Measurements from ENCODE around the gene IRF2BPL.
"Not testable (repeated sequence)": the region's sequence is repeated elsewhere in the genome, so short reads cannot be mapped to it uniquely, and the experiment has no call there.

The IRF2BPL gene

DNA sequence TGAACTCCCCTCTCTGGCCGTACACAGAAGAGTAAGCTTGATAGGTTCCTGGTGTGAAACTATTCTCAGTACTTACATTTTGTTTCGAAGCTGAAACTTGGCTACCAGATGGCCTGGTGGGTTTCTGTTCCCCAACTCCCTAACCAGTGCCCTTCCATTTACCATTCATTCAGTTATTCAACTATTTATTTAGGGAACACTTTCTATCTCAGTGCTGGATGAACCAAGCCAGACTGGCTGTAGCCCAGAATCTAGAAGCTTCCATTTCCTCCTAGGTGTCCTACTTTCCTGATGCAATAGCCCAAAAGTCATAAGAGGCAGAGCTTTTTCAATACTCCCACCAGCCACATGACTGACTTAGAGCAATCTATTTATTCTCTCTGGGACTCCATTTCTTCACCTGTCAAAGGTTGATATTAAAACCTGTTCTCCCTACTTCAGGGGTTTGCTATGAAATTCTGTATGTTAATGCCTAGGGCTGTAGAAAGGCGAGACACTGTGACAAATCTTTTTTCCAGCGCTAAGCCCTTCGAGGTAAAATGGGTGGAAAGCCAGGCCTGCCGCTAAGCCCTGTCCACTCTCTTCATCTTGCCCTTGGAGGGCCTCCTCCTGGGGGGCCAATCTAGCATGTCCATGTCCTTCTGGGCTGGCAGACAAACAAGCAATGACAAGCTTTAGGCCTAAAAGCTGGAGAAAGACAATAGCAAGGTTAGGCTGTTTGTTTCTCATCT, 8.1 kb upstream of the IRF2BPL start:
- in situ Hi-C loops (cut with MboI; ENCODE audit: low sequenced_read_pairs): no loop called here

DNA sequence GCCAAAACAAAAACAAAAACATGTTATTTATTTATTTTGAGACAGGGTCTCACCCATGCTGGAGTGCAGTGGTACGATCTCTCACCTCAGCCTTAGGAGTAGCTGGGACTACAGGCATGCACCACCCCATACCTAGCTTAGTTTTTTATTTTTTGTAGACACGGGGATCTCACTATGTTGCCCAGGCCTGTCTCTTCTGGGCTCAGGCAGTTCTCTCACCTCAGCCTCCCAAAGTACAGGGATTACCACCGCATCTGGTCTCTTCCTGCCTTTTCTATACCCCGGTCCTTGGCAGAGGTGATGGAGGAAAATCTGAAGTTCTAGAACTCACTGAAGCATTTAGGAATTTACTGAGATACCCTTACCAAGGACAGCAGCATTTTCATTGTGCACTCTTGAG, 6.8 kb upstream of the IRF2BPL start:
- in situ Hi-C loops (cut with MboI; ENCODE audit: low sequenced_read_pairs): no loop called here

DNA sequence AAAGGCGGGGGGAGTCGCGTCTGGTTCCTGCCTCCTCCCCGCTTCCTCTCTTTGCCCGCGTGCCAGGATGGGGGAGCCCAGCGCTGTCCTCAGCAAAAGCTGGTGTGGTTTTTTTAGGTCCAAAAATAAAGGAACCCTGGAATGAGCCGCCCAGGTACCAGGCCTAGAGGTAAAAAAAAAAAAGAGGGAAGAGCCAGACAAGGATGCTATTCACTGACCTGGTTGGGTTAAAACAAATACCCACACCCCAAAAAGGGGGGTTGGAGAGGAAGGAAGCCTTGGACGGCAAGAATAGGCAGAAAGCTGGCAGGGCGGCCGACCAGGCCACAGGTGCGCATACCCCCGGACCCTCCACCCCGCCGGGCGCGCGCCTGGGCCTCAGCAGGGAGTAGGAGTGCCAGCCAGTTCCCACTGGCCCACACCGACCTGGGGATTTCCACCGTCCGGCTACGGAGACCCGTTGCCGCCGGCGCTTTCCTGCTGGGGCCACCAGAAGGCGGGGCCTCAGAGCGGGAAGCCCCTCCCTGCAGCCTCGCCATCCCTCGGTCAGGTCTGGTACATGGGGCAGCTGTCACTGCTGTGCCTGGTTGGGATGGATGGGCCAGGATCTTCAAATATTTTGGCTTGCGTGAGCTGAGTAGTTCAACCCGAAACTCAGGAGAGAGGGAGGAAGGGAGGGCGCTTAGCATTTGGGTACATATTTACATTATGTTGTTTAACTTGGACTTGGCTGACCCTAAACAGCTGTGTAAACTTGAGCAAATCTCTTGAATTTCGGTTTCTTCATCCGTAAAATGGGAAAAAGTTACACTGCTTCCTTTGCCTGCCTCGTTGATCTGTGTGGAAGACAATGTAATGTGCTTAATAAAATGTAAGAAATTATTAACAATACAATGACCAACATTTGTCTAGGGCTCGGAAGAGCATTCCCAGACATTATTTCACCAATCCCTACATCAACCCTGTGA, 5.4 kb upstream of the IRF2BPL start:
- in situ Hi-C loops (cut with MboI; ENCODE audit: low sequenced_read_pairs): no loop called here

DNA sequence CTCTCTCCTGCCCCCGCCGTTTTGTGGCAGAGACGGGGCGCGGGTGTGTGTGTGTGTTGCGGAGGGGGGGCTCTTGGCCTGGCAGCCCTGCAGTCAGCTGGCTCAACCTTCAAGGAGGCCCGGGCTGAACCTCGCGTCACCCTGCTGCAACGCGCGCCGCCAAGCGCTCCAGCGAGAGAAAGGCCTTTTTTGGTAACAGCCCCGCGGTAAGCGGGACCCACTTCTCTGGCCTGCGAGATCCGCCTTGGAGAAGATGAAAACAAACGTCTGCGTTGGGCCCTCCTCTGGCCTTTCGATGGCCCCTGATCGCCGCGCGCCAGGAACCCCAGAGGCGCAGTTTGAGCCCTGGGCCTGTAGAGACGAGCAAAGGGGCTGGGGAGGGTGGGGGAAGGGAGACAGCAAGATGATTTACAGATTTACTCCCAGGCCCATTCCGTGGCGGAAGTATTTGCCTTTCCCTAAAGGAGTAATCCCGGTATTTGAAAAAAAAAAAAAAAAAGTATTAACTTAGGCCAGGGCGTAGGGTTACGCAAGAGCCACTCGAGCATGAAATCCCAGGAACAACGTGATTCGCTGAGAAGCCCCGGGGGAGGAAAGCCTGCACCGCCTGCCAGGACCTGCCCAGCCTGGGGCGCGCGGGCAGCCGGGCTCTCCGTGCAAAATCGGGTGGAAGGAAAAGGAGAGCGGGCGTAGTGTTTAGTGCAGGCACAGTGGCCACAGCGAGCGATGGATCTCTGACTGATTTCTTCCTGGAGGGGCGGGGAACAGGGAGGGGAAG, 4.5 kb upstream of the IRF2BPL start:
- in situ Hi-C loops (cut with MboI; ENCODE audit: low sequenced_read_pairs): no loop called here

DNA sequence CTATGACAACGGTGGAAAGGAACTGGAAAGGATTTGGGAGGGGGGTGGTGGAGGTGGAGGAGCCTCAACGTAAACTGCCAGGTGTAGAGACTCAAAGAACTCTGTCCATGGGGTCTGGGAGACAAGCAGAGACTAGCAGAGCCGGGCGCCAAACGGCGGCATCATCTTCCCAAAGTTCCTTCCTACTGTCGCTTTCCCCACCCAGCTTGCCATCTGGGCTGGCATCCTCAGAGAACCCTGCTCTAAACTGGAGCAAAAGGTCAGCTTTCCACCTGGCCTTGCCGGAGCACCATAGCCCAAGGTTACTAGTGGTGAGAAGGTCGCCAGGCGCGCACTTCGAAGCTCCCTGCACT, 4.0 kb upstream of the IRF2BPL start:
- in situ Hi-C loops (cut with MboI; ENCODE audit: low sequenced_read_pairs): no loop called here

DNA sequence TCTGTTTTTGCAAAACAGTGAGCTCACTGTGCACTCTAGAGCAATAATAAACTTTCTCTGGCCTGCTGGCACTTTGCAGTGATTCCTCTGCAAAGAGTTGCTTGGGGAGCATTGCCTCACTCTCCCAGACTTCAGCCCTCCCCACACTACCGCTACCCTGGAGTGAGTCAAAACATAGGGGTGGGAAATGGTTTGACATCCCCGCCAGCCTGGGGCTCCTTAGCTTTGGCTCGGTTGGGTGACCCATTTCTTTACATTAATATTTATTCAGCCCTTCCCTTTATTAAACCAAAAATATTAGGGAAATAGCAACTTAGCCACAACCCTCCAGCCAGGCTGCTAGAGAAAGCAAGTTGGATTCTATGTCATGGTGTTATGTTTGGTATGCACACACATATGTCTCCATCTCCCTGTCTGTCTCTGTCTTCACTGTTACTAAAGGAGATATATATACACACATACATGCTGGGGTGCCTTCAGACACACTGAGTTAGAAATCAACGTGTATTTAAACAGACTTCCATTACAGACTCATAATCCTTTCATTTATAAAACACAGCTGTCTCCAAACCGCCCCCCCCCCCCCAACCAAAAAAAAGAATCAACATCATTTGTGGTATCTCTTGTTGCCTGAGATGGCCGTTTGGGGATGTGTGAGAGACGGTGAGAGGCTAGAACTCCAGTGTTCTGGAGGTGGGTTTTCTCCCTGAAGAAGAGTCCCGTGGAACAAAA, 3.4 kb upstream of the IRF2BPL start:
- in situ Hi-C loops (cut with MboI; ENCODE audit: low sequenced_read_pairs): no loop called here

DNA sequence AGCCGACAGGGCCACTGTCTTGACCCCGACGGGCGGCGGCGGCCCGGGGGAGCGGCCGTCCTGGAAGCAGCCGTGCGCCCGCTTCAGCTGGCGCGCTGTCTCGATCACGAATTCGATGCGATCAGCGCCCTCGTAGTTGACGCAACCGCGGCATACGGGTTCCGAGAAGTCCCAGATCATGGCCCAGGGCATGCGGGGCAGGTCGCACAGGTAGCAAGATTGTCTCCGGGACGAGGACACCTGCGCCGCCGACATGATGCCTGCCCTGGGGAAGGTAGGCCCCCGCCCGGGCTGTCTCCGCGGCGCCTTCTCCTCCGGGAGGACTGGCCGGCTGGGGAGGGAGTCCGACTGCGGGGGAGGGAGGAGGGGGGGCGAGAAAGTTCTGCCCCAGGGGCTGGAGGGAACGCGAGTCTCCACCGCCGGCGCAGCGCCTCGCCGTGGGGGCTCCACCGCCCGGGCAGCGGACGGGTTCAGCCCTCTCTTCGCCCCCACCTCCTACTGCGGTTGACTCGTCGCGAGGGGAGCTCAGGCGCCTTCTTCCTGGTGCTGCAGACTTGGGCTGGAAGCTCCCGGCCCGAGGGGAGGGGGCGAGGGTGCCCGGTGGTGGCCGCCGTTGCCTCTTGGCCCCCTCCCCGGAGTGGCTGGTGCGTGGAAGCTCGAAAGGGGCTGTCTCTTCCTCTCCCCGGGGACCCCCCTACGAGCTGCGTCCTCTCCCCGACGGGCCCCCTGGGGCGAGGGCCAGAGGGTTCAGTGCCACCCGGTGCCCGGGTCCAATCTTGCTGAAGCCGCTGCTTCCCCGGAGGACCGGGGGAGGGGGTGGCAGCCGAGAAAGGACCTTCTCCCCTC, 747 bp downstream of the IRF2BPL start:
- in situ Hi-C loops (cut with MboI; ENCODE audit: low sequenced_read_pairs): no loop called here

DNA sequence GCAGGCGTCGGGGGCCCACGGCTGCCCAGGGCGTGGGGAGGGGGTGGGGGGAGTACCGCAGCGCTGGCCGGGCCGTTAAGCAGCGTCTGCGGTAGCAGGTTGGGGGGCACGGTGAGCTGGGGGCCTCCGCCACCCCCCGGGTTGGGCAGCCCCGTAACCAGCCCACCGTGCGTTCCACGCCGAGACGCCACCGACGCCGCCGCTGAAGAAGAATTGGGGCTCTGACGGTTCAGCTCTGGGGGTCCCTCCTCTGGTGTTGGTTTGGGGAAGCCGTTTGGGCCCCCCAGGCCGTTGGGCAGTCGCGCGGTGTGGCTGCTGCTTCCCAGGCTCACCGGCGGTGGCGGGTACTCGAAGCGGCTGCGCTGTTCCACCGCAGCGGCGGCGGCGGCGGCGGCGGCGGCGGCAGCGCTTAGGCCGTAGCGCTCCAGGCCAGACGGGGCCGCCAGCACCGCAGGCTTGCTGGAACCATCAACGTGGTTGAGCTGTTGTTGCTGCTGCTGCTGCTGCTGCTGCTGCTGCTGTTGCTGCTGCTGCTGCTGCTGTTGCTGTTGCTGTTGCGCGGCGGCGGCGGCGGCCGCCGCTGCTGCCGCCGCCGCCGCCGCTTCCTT, 1.5 kb downstream of the IRF2BPL start:
- in situ Hi-C loops (cut with MboI; ENCODE audit: low sequenced_read_pairs): no loop called here

DNA sequence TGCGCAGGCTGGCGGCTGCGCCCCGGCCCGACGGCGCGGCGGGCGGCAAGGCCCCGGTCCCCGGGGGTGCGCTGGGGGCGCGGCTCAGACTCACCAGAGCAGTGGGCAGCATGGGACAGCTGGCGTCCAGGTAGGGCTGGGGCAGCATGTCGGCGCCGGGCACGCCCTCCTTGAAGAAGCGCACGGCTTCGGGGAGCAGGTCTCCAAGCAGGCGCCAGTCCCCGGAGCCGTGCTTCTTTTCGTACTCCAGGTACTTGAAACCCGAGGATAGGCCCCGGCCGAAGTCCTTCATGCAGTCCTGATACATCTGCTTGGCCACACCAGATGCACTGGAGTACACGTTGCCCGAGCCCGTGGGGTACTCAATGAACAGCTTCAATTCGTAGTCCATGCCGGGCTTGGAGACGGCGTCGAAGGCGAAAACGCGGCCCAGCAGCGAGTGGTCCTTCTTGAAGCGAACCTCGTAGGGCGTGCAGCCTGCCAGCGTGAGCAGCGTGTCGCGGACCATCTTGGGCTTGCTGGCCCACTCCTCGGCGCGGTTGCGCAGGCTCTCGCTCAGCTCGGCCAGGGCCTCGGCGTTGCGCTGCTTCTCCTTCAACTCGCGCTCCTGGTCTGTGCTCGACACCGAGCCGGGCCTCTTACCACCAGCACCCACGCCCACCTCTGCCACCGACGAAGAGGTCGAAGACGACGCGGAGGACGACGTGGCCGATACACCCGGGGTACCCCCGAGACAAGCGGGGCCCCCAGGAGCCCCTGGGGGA, 2.2 kb downstream of the IRF2BPL start:
- in situ Hi-C loops (cut with MboI; ENCODE audit: low sequenced_read_pairs): no loop called here

DNA sequence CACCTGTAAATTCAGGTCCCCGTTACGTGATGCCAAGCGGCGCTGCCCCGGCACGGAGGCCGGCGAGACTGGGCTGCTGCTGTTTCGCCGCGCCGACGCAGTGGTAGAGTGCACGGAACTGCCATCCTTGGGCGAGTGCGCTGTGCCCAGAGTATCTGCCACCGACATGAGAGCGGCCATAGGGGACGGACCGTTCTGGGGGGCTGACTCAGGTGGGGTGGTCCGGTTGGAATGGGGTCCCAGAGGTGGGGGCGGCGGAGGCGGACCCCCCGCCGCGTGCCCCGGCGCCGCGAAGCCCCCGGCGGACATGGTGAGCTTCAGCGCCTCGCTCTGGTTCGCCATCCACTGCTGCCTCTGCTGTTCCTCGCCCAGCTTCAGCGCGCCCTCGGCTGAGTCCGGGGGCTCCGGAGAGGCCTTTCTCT, 2.8 kb downstream of the IRF2BPL start:
- in situ Hi-C loops (cut with MboI; ENCODE audit: low sequenced_read_pairs): no loop called here

DNA sequence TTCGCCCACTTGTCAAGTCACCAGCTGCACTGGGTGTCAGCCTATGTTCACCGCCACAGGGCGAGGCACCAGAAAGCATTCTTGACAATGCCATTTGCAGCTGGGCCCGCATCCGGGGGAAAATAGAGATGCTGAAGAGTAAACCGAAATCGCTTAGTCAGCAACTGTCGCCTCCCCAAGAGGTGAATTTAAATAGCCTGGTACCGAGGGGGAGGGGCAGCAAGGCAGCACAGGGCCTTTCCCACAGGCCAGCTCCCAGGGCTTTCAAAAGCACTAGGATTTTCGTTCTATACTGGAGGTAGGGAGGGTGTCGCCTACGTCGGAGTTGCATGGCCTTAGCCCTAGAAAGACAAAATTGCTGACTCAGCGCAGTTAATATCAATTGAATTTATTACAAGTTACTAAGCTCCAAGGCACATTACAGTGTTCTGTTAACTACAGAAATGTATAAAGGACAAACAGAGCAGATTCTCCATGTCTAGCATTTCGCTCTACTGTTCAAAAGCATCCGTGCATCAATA, 4.3 kb downstream of the IRF2BPL start:
- in situ Hi-C loops (cut with MboI; ENCODE audit: low sequenced_read_pairs): no loop called here

DNA sequence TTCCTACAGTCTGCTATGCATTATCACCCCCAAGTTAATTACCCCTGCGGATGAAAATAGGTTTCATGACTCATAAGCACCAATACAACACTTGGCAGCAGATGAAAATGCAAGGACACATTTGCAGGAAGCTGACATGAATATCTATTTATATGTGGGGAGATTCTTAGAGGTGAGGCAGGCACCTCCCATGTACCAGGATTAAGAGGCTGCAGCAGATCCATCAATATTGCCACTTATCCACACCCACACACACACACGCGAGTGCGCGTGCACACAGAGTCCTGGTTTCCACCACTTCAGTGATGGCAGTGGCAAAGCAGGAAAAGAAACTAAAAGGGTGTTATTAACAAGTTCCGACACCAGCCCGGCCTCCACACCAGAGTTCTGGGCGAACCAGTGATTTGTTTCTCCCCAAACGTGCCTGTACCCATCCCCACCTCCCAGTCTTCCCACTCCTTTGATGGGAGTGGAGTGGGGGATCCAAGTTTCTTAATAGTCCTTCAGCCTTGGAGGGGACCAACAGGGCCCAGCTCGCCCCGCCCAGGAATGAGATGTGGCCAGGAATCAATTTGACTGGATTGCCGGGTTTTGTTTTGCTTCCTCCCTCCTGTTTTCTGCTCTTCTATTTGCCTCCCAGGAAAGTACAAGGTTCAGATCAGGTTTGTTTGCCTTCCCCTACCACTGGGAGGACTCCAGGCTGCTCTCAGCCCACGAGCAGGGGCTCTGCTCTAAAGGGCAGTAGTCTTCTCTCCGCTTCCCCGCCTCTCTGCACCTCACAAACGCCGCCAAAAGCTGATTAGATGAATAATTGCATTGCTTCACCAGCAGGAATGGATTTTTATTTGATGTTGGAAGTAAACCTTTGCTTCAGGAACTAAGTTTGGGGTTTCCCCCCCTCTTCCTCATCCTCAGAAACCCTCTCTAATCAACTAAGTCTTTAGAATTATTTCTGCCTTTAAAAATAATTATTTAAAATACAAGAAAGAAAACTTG, 5.2 kb downstream of the IRF2BPL start:
- in situ Hi-C loops (cut with MboI; ENCODE audit: low sequenced_read_pairs): no loop called here

DNA sequence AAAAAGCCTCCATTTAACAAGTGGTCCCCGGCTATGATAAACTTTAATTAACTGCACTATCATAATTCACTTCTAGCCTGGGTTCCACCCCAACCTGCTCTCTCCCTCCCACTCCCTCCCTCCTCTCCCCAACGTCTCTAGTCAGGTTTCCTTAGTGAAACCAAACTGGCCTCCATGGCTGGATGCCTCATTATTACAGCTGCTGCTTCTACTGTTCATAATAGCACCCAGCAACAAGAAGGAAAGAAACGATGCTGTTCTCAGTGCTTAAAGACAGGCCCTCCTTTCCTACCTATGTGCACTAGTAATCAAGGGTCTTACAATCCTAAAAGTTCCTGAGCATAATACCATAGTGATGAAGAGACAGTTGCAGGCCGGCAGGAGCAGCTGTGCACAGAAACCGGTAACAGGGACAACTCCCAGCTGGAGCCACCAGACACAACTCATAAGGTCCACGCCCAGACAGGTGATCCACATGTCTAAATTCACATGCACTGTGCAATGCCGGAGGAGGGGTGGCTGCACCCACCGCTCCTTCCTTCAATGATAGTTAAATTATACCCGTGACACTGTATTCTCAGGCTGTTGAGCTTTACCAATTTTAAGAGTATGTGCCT, 6.2 kb downstream of the IRF2BPL start:
- in situ Hi-C loops (cut with MboI; ENCODE audit: low sequenced_read_pairs): no loop called here

DNA sequence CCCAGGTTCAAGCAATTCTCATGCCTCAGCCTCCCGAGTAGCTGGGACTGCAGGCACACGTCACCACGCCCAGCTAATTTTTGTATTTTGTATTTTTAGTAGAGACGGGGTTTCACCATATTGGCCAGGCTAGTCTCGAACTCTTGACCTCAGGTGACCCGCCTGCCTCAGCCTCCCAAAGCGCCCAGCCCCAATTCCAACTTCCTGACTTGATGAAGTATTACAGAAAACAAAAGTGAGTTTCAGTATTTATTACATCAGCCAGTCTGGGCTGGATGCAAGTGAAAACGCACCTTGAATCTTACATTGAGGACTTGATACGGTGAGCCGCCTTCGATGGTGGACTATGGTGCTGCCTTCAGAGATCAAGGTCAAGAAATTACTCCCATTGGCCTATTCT, 7.1 kb downstream of the IRF2BPL start:
- in situ Hi-C loops (cut with MboI; ENCODE audit: low sequenced_read_pairs): not testable (repeated sequence)

DNA sequence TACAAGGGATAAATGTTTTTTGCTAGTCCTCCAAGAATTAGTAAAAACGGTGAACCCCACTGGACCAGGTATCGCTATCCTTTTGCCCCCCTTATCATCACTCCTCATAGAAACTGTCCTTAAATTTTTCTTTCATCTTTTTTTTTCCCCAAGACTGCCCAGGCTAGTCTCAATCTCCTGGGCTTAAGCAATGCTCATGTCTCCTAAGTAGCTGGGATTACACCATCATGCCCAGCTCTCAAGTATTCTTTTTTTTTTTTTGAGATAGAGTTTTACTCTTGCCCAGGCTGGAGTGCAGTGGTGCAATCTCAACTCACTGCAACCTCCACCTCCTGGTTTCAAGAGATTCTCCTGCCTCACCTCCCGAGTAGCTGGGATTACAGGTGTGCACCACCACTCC, 9.7 kb downstream of the IRF2BPL start:
- in situ Hi-C loops (cut with MboI; ENCODE audit: low sequenced_read_pairs): no loop called here

DNA sequence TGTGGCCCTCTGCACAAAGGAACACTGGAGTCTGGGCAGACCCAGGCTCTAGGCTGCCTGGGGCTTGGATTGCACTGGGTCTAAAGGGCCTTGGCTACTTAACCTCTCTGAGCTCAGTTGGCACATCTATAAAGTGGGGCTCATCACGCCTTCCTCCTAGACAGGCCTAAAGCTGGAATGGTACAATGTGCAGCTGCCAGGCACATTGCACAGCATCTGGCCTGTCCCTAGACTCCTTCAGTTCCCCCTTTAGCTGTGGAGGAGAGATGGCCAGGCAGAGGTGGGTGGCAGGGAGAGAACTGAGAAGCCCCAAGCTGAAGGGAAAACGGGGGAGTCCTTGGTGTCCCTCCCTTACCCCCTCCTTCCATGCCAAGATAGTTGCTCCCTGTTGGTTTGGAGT, 10.8 kb downstream of the IRF2BPL start:
- in situ Hi-C loops (cut with MboI; ENCODE audit: low sequenced_read_pairs): no loop called here

DNA sequence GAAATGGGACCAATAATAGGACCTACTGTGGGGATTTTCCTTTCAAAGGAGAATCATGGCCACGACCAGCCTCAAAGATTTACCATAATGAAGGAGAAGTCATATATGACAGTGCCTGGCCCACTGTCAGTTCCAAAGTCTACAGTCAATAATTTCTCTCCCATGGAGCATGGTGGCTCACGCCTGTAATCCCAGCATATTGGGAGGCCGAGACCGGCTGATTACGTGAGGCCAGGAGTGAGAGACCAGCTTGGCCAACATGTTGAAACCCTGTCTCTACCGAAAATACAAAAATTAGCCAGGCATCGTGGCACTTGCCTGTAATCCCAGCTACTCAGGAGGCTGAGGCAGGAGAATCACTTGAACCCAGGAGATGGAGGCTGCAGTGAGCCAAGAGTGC, 13.8 kb downstream of the IRF2BPL start:
- in situ Hi-C loops (cut with MboI; ENCODE audit: low sequenced_read_pairs): no loop called here
